H1 (cell line): Measurements from ENCODE around the gene BIRC7. TPM values are rescaled to one million over a fixed set of nuclear protein-coding genes. Genes with fewer than 3 reads are reported as not detected.
A peak's percentile ranks its signal among the peaks of the same experiment; 100 is the strongest.

ENCODE experiments used
- CTCF ChIA-PET: fragments of 300-600 bp; sonication (Branson Sonifier 250); formaldehyde crosslinking; loops from one replicate; lab custom pipeline; 2021; ENCODE audit not compliant: partially characterized antibody; lab: Charles Lee
- POLR2A ChIA-PET: fragments of 300-600 bp; sonication (Branson Sonifier 250); formaldehyde crosslinking; loops from one replicate; lab custom pipeline; 2021; ENCODE audit warnings: inconsistent platforms; ENCODE audit not compliant: partially characterized antibody; lab: Charles Lee
- DNase-seq, 2 experiments: peaks; one replicate each; pipeline versions ENCODE4 v3.0.0 to v3.0.0-alpha.2; 2010 to 2022; ENCODE audit warnings: low spot score in 2 of 2, low read depth in 1 of 2, mixed read lengths in 1 of 2
- FAIRE-seq: peaks from 2 replicates; lab custom pipeline; 2011; peaks lifted over from hg19 to GRCh38; lab: Jason Lieb, UNC
- H2AFZ ChIP-seq: 2 replicates; pipeline ENCODE4 v1.8.1; 2012; ENCODE audit warnings: low read length, inconsistent platforms
- H2AK5ac ChIP-seq: 2 replicates; pipeline ENCODE4 v1.6.1; 2013; ENCODE audit warnings: low read depth, low read length
- H2BK120ac ChIP-seq: replicated peaks from 2 replicates; pipeline ENCODE3; 2013; ENCODE audit warnings: low read depth, low read length, inconsistent platforms
- H2BK12ac ChIP-seq: 2 replicates; pipeline ENCODE4 v1.6.1; 2013; ENCODE audit warnings: low read depth, low read length
- H2BK15ac ChIP-seq: 2 replicates; pipeline ENCODE4 v1.6.1; 2013; ENCODE audit warnings: low read length
- H2BK20ac ChIP-seq: 2 replicates; pipeline ENCODE4 v1.6.1; 2013; ENCODE audit warnings: low read length
- H2BK5ac ChIP-seq: 2 replicates; pipeline ENCODE4 v1.6.1; 2013; ENCODE audit warnings: low read depth, low read length
- H3K14ac ChIP-seq: 2 replicates; pipeline ENCODE4 v1.6.1; 2013; ENCODE audit warnings: inconsistent platforms; ENCODE audit not compliant: insufficient read length
- H3K18ac ChIP-seq: 2 replicates; pipeline ENCODE4 v1.6.1; 2013; ENCODE audit warnings: low read length; ENCODE audit errors: extremely low read depth
- H3K23ac ChIP-seq: 2 replicates; pipeline ENCODE4 v1.6.1; 2013; ENCODE audit warnings: inconsistent platforms; ENCODE audit not compliant: insufficient read length
- H3K23me2 ChIP-seq: 2 replicates; pipeline ENCODE4 v1.6.1; 2013; ENCODE audit warnings: low read depth, low read length
- H3K27ac ChIP-seq: 2 replicates; pipeline ENCODE4 v1.6.1; 2011; ENCODE audit warnings: low read depth, low read length, inconsistent platforms
- H3K27me3 ChIP-seq, 4 experiments: replicated peaks in 1 of 4; 1 replicate in 1 of 4; 2 replicates in 3 of 4; pipeline versions ENCODE4 v1.6.1 to v1.8.1; 2011 to 2013; ENCODE audit warnings: low read length in 3 of 4, mild to moderate bottlenecking in 3 of 4, inconsistent platforms in 2 of 4, mixed read lengths in 2 of 4, moderate library complexity in 1 of 4; ENCODE audit not compliant: control insufficient read depth in 3 of 4, insufficient read depth in 3 of 4; ENCODE audit errors: extremely low read depth in 1 of 4
- H3K36me3 ChIP-seq, 4 experiments: 2 replicates each; pipeline versions ENCODE4 v1.6.1 to v1.8.1; 2011 to 2013; ENCODE audit warnings: mild to moderate bottlenecking in 4 of 4, low read length in 3 of 4, moderate library complexity in 2 of 4, control low read depth in 1 of 4, inconsistent platforms in 1 of 4; ENCODE audit not compliant: insufficient read depth in 4 of 4, control insufficient read depth in 2 of 4
- H3K4ac ChIP-seq: replicated peaks from 2 replicates; pipeline ENCODE3; 2013; ENCODE audit warnings: low read length, low read depth, mixed read lengths, inconsistent platforms; ENCODE audit not compliant: insufficient read length
- H3K4me1 ChIP-seq, 4 experiments: replicated peaks in 1 of 4; 1 replicate in 1 of 4; 2 replicates in 3 of 4; pipeline versions ENCODE4 v1.6.1 to v1.8.1; 2011 to 2013; ENCODE audit warnings: low read length in 3 of 4, inconsistent platforms in 2 of 4, mixed read lengths in 1 of 4; ENCODE audit not compliant: insufficient read depth in 4 of 4, control insufficient read depth in 3 of 4
- H3K4me2 ChIP-seq, 2 experiments: 2 replicates each; pipeline versions ENCODE4 v1.6.1 to v1.8.1; 2011 to 2013; ENCODE audit warnings: low read depth in 2 of 2, low read length in 2 of 2, control low read depth in 1 of 2, inconsistent platforms in 1 of 2, mild to moderate bottlenecking in 1 of 2; ENCODE audit not compliant: insufficient read depth in 1 of 2
- H3K4me3 ChIP-seq, 4 experiments: fragments of 200-600, 300-600 bp in 1 of 4; sonication (generic), shearing (Covaris generic), sonication (Bioruptor Twin) in 1 of 4; 2 replicates each; pipeline versions ENCODE4 v1.5.1 to v1.8.1; 2011 to 2016; ENCODE audit warnings: low read length in 4 of 4, low read depth in 3 of 4, control low read depth in 2 of 4, inconsistent platforms in 2 of 4, mild to moderate bottlenecking in 2 of 4, mixed read lengths in 1 of 4, moderate library complexity in 1 of 4; ENCODE audit not compliant: insufficient read depth in 2 of 4; ENCODE audit errors: extremely low read depth in 1 of 4
- H3K56ac ChIP-seq: replicated peaks from 2 replicates; pipeline ENCODE3; 2013; ENCODE audit warnings: low read depth, mild to moderate bottlenecking, mixed read lengths, low read length, inconsistent platforms; ENCODE audit not compliant: insufficient read length
- H3K79me1 ChIP-seq: 2 replicates; pipeline ENCODE4 v1.6.1; 2013; ENCODE audit warnings: low read depth, low read length, control low read depth
- H3K79me2 ChIP-seq, 2 experiments: 2 replicates each; pipeline versions ENCODE4 v1.6.1 to v1.8.1; 2012 to 2013; ENCODE audit warnings: low read length in 2 of 2, mild to moderate bottlenecking in 2 of 2, inconsistent platforms in 1 of 2; ENCODE audit not compliant: insufficient read depth in 2 of 2, control insufficient read depth in 1 of 2
- H3K9ac ChIP-seq, 4 experiments: replicated peaks in 1 of 4; 1 replicate in 1 of 4; 2 replicates in 3 of 4; pipeline versions ENCODE4 v1.6.1 to v1.8.1; 2011 to 2013; ENCODE audit warnings: low read depth in 3 of 4, low read length in 3 of 4, control low read depth in 2 of 4, mild to moderate bottlenecking in 2 of 4, moderate library complexity in 2 of 4, inconsistent platforms in 1 of 4; ENCODE audit errors: extremely low read depth in 1 of 4
- H3K9me3 ChIP-seq, 2 experiments: 2 replicates each; pipeline versions ENCODE4 v1.6.1 to v1.8.1; 2012 to 2013; ENCODE audit warnings: mild to moderate bottlenecking in 2 of 2, moderate library complexity in 2 of 2, control low read depth in 1 of 2, inconsistent platforms in 1 of 2, low read depth in 1 of 2, low read length in 1 of 2, mixed read lengths in 1 of 2; ENCODE audit not compliant: insufficient read depth in 2 of 2
- H4K20me1 ChIP-seq, 2 experiments: replicated peaks in 1 of 2; 2 replicates each; pipeline versions ENCODE3 to v1.8.1; 2011 to 2013; ENCODE audit warnings: inconsistent platforms in 2 of 2, low read length in 2 of 2, mild to moderate bottlenecking in 1 of 2; ENCODE audit not compliant: insufficient read depth in 2 of 2, control insufficient read depth in 1 of 2
- H4K5ac ChIP-seq: 2 replicates; pipeline ENCODE4 v1.6.1; 2013; ENCODE audit warnings: low read length, low read depth, mixed read lengths, inconsistent platforms; ENCODE audit not compliant: insufficient read length
- H4K8ac ChIP-seq: 2 replicates; pipeline ENCODE4 v1.8.0; 2013; ENCODE audit warnings: mild to moderate bottlenecking, moderate library complexity, low read length, inconsistent platforms; ENCODE audit not compliant: insufficient read depth; ENCODE audit errors: extremely low read depth
- H4K91ac ChIP-seq: replicated peaks from 2 replicates; pipeline ENCODE3; 2013; ENCODE audit warnings: low read length, mixed read lengths, inconsistent platforms; ENCODE audit not compliant: insufficient read length
- BRCA1 ChIP-seq: IDR thresholded peaks from 2 replicates; pipeline ENCODE4 v1.6.1; 2012; ENCODE audit warnings: low read depth, low read length, improper control_type of control experiment
- HDAC2 ChIP-seq, 2 experiments: fragments of 300-600 bp in 1 of 2; sonication (generic) in 1 of 2; IDR thresholded peaks; 2 replicates each; pipeline ENCODE4 v1.6.1; 2011 to 2012; ENCODE audit warnings: low read depth in 2 of 2, low read length in 2 of 2, mild to moderate bottlenecking in 2 of 2, moderate library complexity in 2 of 2, borderline replicate concordance in 1 of 2, inconsistent platforms in 1 of 2
- NRF1 ChIP-seq: IDR thresholded peaks from 2 replicates; pipeline ENCODE4 v1.6.1; 2011; ENCODE audit warnings: mild to moderate bottlenecking, low read depth, low read length, improper control_type of control experiment
- SAP30 ChIP-seq: fragments of 300-600 bp; sonication (generic); IDR thresholded peaks from 2 replicates; pipeline ENCODE4 v1.7.1; 2012; ENCODE audit warnings: low read length, moderate library complexity, mild to moderate bottlenecking, inconsistent platforms; ENCODE audit not compliant: insufficient read depth, insufficient replicate concordance
- SP1 ChIP-seq: IDR thresholded peaks from 2 replicates; pipeline ENCODE4 v1.6.1; 2011; ENCODE audit warnings: low read depth, low read length
- SP2 ChIP-seq: IDR thresholded peaks from 2 replicates; pipeline ENCODE4 v1.6.1; 2012; ENCODE audit warnings: mild to moderate bottlenecking, low read length, inconsistent platforms
- TAF1 ChIP-seq: IDR thresholded peaks from 2 replicates; pipeline ENCODE4 v1.6.1; 2011; ENCODE audit warnings: mild to moderate bottlenecking, low read depth, low read length
- TAF7 ChIP-seq: optimal IDR thresholded peaks from 2 replicates; pipeline ENCODE3; 2011; ENCODE audit warnings: low read depth, mild to moderate bottlenecking, inconsistent platforms, low read length, moderate library complexity, borderline replicate concordance
- WGBS, 2 experiments: shearing (Covaris generic) in 1 of 2; methylation state at CpG; one replicate each; pipeline versions ENCODE4 v1.1.6 to v1.1.7; 2013 to 2015; ENCODE audit warnings: low lambda C conversion rate in 2 of 2, mixed read lengths in 2 of 2, inconsistent platforms in 1 of 2, low coverage in 1 of 2, missing lambda C conversion rate in 1 of 2; ENCODE audit not compliant: insufficient replicate concordance in 2 of 2, insufficient coverage in 1 of 2, insufficient read length in 1 of 2; ENCODE audit errors: extremely low coverage in 1 of 2, missing lambda C conversion rate in 1 of 2; 5-methylcytosine and 5-hydroxymethylcytosine counted together
- polyA plus RNA-seq, 7 experiments: library from polyadenylated mRNA; depleted of rRNA in 3 of 7; stranded (reverse) in 5 of 7; unstranded in 2 of 7; fragments of >200 nt in 5 of 7; fragments of 200-250 nt in 2 of 7; gene quantifications; 1 replicate in 5 of 7; 2 replicates in 1 of 7; 4 replicates in 1 of 7; pipeline versions ENCODE4 v1.2.1 to v1.2.3, GENCODE V29; 2011 to 2013; ENCODE audit warnings: missing spikeins in 2 of 7, mixed read lengths in 2 of 7
- total RNA-seq: library from RNA; stranded (reverse); fragmentation: NEBNext Ultra II Directional; extraction: Animal tissue kit (Norgen Biotek cat#: 25700); gene quantifications from 2 replicates; pipeline ENCODE4 v1.2.1, GENCODE V29; 2021
- TF ChIP-seq, protein P1 (sequence below), 3 experiments: IDR thresholded peaks; 1 replicate in 2 of 3; 2 replicates in 1 of 3; pipeline versions ENCODE4 v1.5.1 to v1.6.1; 2011; ENCODE audit warnings: low read length in 3 of 3, mild to moderate bottlenecking in 3 of 3, inconsistent platforms in 2 of 3, low read depth in 1 of 3, moderate library complexity in 1 of 3; ENCODE audit not compliant: insufficient read depth in 1 of 3; ENCODE audit errors: control extremely low read depth in 1 of 3

Gene BIRC7
- total and polyA plus RNA-seq, 2 of the 8 experiments (the other 6 are each of a cell fraction or from before 2014, with no cell fraction given): 0.11 to 0.41 TPM

DNA sequence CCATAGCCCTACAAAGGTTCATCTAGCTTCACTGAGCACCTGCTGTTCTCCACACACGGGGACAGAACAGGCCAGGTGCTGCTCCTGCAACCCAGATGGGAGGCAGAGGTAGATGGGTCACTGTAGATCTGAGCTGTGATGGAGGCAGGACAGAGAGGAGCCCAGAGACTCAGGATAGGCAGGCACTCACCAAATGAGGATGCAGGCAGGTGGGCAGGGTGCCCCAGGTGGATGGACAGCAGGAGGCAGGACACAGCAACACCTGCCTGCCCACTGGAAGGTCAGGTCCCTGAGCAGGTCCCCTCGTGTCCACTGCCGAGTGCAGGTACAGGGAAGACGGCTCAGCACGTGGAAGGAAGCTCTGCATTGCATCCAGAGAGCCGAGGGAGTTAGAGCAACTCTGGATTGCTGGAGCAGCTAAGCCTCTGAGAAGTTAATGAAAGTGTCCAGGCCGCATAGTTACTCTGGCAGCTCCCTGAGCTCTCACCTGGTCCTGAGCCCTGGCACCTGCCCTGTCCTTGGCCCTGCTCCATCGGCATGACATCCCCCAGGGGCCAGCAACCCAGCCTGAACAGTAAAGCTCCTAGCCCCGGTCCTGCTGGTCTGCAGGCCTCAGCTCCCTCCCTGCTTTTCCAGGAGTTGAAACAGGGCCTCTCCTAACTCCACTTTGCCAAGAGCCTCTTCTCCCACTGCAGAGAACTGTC lies 14.9 kb upstream of the BIRC7 start:
- Histone ChIP-seq H4K91ac (peak overlapping the region; percentile 53), H3K56ac (no peak overlapping the region), H2BK120ac (no peak overlapping the region), H3K4ac (no peak overlapping the region), H4K5ac (no peak overlapping the region), H3K79me1 (no peaks in the 10 kb centered on the region), H3K9ac (no peak overlapping the region), H3K27ac (no peak overlapping the region), H2BK12ac (no peak overlapping the region), H3K4me2 (no peak overlapping the region), H3K18ac (no peak overlapping the region), H3K14ac (no peak overlapping the region), H3K36me3 (no peaks in the 10 kb centered on the region), H2BK5ac (no peak overlapping the region), H3K9me3 (no peaks in the 10 kb centered on the region), H3K23me2 (peaks cover 7% of the 10 kb centered on the region; the same call in 1 of the 2 replicates), H3K4me3 (no peak overlapping the region), H3K23ac (no peak overlapping the region), H3K4me1 (peaks cover 0 to 13% (median 4%) of the 10 kb centered on the region in 4 experiments; a peak in 5 of 7 replicates), H3K79me2 (no peaks in the 10 kb centered on the region), H4K8ac (no peak overlapping the region; the same call in 1 of the 2 replicates), H2AFZ (no peak overlapping the region), H3K27me3 (peaks cover 0 to 3% (median 0%) of the 10 kb centered on the region in 4 experiments; a peak in 2 of 7 replicates), H2BK20ac (no peak overlapping the region), H4K20me1 (peaks cover 0 to 3% of the 10 kb centered on the region in 2 experiments), H2AK5ac (0 out of 2 replicates have a peak overlapping the region, but pooled peaks have one; percentile 17), H2BK15ac (no peak overlapping the region)
- CTCF ChIA-PET: interaction anchor here (0.6 to 2.1 kb wide), 9 partner anchors 10 to 142 kb away, joined by 3 to 18 read pairs (median 4); no protein-coding TSS in a partner anchor
- DNase-seq (no peak), FAIRE-seq (no peak)
- WGBS, 2 experiments: 86% methylated on average over 9 of the region's 9 CpGs; no CpG with 5 or more reads in 1 of the 2 experiments
- POLR2A ChIA-PET: interaction anchor here (0.7 to 1.0 kb wide), 3 partner anchors 10 to 64 kb away, joined by 3 read pairs; partner anchors contain the start of gene NKAIN4
- TF ChIP-seq BRCA1: no peak
- no peak for TF ChIP-seq SAP30
- TF ChIP-seq, protein P1, sequence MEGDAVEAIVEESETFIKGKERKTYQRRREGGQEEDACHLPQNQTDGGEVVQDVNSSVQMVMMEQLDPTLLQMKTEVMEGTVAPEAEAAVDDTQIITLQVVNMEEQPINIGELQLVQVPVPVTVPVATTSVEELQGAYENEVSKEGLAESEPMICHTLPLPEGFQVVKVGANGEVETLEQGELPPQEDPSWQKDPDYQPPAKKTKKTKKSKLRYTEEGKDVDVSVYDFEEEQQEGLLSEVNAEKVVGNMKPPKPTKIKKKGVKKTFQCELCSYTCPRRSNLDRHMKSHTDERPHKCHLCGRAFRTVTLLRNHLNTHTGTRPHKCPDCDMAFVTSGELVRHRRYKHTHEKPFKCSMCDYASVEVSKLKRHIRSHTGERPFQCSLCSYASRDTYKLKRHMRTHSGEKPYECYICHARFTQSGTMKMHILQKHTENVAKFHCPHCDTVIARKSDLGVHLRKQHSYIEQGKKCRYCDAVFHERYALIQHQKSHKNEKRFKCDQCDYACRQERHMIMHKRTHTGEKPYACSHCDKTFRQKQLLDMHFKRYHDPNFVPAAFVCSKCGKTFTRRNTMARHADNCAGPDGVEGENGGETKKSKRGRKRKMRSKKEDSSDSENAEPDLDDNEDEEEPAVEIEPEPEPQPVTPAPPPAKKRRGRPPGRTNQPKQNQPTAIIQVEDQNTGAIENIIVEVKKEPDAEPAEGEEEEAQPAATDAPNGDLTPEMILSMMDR (IDR thresholded peaks at IDR 0.05; ENCODE audit: control extremely low read depth in 1 of 3, insufficient read depth in 1 of 3, low read depth in 1 of 3, low read length in 3 of 3): no peak
- no peak for TF ChIP-seq NRF1
- TF ChIP-seq SP1: no peak
- no peak for TF ChIP-seq SP2
- TF ChIP-seq TAF1: no peak
- TF ChIP-seq TAF7: no peak
- no peak for TF ChIP-seq HDAC2 (IDR thresholded peaks at IDR 0.05; ENCODE audit: borderline replicate concordance in 1 of 2, low read depth in 2 of 2, low read length in 2 of 2)
